ENCODE measurements around the gene VPS72. TPM values are rescaled to one million over a fixed set of nuclear protein-coding genes. Genes with fewer than 3 reads are reported as not detected.
"Not testable (repeated sequence)": the region's sequence is repeated elsewhere in the genome, so short reads cannot be mapped to it uniquely, and the experiment has no call there.

Gene VPS72
- total RNA-seq, 1 donor from 2014 or later: 110 TPM

DNA sequence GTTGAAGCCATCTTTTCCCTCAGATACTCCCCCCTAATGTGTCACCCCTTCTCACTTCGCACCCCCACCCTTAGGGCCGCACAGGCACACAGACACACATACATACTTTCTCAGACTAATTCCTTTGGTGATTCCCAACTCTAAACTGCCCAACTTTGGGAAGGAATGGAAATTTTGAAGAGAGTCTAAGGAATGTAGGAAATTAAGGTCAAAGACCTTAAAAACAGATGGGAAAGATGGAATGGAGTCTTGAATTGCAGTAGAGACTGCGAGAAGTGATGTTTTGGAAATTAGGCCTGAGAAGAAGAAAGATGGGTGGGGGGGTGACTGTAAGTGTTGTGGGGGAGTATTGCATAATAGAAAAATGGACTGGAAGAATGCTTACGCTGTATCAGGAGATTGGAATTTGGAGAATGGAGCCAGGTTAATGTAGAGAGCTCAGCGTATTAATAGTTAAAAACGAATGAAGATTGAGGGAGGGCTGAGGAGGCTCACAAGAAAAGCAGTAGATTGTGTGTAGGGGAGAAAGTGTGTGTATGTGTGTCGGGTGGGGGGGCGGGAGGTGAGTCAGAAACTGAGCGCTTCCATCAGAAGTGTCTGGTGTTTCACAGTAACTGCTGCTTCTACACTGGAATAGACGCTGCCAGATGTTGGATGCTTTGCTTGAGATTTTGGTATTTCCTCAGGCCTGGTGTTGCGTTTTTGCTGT lies 10.0 kb upstream of the VPS72 start:
- TF ChIP-seq, protein P1, sequence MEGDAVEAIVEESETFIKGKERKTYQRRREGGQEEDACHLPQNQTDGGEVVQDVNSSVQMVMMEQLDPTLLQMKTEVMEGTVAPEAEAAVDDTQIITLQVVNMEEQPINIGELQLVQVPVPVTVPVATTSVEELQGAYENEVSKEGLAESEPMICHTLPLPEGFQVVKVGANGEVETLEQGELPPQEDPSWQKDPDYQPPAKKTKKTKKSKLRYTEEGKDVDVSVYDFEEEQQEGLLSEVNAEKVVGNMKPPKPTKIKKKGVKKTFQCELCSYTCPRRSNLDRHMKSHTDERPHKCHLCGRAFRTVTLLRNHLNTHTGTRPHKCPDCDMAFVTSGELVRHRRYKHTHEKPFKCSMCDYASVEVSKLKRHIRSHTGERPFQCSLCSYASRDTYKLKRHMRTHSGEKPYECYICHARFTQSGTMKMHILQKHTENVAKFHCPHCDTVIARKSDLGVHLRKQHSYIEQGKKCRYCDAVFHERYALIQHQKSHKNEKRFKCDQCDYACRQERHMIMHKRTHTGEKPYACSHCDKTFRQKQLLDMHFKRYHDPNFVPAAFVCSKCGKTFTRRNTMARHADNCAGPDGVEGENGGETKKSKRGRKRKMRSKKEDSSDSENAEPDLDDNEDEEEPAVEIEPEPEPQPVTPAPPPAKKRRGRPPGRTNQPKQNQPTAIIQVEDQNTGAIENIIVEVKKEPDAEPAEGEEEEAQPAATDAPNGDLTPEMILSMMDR (IDR thresholded peaks at IDR 0.05; ENCODE audit: unreplicated experiment): no peak
- Mint-ChIP-seq H3K4me3 (ENCODE audit: low read depth) (peak overlapping the region; percentile 97), H3K9me3 (ENCODE audit: low read depth) (no peaks in the 10 kb centered on the region), H3K36me3 (ENCODE audit: insufficient read depth) (peaks cover 2% of the 10 kb centered on the region), H3K27ac (peak overlapping the region; percentile 100), H3K27me3 (no peaks in the 10 kb centered on the region), H3K4me1 (ENCODE audit: low read depth) (peaks cover 33% of the 10 kb centered on the region)
- no peak for DNase-seq (ENCODE audit: low spot score, unreplicated experiment)

DNA sequence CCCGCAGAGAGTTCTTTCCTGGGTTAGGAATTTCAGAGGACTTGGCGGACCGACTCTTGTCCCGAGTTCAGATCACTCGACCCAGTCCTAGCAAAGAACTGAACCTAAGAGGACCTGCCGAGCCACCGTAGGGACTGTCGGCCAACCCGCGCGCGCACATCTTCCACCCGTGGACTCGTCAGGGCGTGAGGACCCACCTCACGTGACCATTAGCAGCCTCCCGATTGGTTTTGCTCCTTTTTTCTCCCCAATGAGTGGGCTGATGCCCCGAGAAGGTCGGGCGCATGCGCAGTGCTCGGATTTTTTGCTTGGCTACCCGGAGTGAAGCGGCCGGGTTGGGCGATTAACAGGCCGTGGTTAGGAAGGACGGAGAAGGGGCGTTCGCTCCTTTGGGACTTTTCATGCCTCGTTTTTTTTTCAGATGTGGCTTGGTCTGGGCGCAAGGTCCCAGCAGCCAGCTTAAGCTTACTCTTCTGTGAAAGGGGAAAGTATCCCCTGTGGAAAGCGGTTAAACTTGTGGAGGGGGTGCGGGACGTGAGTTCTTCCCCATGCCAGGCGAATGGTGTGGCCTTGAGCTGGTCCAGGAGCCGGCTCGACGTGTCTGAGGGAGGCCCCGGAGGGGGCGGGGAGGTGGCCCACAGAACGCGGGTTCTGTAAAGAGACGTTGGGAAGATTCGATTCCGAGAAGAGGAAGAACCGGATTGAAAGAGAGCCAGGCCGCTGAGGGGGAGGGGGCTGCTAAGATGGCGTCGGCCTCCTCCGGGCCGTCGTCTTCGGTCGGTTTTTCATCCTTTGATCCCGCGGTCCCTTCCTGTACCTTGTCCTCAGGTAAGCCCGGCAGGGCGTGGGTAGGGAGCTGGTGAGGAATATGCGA lies 8.5 kb upstream of the VPS72 start, which contains the start of gene PIP5K1A:
Gene PIP5K1A (plus strand): TSS at position 299 of the 874 bp plus-strand sequence. CDS start 445 bp downstream, at position 744.
- Mint-ChIP-seq H3K4me3 (ENCODE audit: low read depth) (peak within 1 kb of the TSS; percentile 97), H3K27ac (peak within 1 kb of the TSS; percentile 100)
- TF ChIP-seq, protein P1 (IDR thresholded peaks at IDR 0.05; ENCODE audit: unreplicated experiment): no peak

DNA sequence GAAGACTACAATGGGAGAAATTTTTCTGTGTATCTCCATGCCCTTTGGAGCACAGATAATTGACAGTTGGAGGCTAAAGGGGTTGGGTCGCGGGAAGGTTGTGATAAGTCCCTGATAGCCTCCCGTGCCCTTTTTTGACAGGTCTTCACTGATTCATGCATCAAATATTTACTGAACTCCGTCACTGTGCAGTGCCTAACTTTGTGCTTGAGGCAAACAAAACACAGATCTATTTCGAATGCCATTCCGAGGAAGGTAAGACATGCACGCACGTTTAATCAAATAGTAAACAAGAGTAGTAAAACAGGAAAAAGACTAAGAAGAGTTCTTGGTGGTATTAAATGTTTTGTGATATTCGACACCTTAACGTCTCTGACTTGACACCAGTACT lies 7.9 kb upstream of the VPS72 start:
- H3K4me3 Mint-ChIP-seq (ENCODE audit: low read depth): peak overlapping the region; percentile 97
- no peak for DNase-seq (ENCODE audit: low spot score, unreplicated experiment)
- TF ChIP-seq, protein P1 (IDR thresholded peaks at IDR 0.05; ENCODE audit: unreplicated experiment): no peak
- H3K27ac Mint-ChIP-seq: peak overlapping the region; percentile 100
- no peaks in the 10 kb centered on the region for H3K36me3 Mint-ChIP-seq (ENCODE audit: insufficient read depth)
- peaks cover 31% of the 10 kb centered on the region for H3K4me1 Mint-ChIP-seq (ENCODE audit: low read depth)
- H3K27me3 Mint-ChIP-seq: peaks cover 3% of the 10 kb centered on the region
- H3K9me3 Mint-ChIP-seq (ENCODE audit: low read depth): no peaks in the 10 kb centered on the region

More for the DNA sequence above, 8.5 kb upstream of the VPS72 start, which contains the start of gene PIP5K1A:
- Mint-ChIP-seq H3K27me3 (peaks cover 3% of the 10 kb centered on the region), H3K9me3 (ENCODE audit: low read depth) (no peaks in the 10 kb centered on the region), H3K4me1 (ENCODE audit: low read depth) (peaks cover 31% of the 10 kb centered on the region), H3K36me3 (ENCODE audit: insufficient read depth) (no peaks in the 10 kb centered on the region)
- DNase-seq (ENCODE audit: low spot score, unreplicated experiment): peak; percentile 96

DNA sequence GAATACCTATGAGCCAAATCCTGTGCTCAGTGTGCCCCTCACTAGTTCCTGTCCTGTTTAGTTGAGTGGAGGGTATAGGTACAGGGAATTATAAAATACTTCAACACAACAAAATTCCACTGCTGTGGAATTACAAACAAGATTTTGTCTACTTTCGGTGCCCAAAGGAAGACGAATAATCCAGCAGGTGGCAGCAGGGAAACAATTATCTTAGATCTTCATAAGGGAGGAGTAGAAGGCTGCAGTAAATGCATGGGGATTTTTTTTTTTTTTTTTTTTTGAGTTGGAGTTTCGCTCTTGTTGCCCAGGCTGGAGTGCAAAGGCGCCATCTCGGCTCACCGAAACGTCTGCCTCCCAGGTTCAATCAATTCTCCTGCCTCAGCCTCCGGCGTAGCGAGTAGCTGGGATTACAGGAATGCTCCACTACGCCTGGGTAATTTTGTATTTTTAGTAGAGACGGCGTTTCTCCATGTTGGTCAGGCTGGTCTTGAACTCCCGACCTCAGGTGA lies 6.3 kb upstream of the VPS72 start:
- Mint-ChIP-seq H3K4me3 (ENCODE audit: low read depth) (no peak overlapping the region), H3K27me3 (peaks cover 3% of the 10 kb centered on the region), H3K36me3 (ENCODE audit: insufficient read depth) (no peaks in the 10 kb centered on the region), H3K4me1 (ENCODE audit: low read depth) (peaks cover 29% of the 10 kb centered on the region), H3K9me3 (ENCODE audit: low read depth) (no peaks in the 10 kb centered on the region), H3K27ac (peak overlapping the region; percentile 78)
- TF ChIP-seq, protein P1 (IDR thresholded peaks at IDR 0.05; ENCODE audit: unreplicated experiment): peak; percentile 48
- DNase-seq (ENCODE audit: low spot score, unreplicated experiment): no peak

DNA sequence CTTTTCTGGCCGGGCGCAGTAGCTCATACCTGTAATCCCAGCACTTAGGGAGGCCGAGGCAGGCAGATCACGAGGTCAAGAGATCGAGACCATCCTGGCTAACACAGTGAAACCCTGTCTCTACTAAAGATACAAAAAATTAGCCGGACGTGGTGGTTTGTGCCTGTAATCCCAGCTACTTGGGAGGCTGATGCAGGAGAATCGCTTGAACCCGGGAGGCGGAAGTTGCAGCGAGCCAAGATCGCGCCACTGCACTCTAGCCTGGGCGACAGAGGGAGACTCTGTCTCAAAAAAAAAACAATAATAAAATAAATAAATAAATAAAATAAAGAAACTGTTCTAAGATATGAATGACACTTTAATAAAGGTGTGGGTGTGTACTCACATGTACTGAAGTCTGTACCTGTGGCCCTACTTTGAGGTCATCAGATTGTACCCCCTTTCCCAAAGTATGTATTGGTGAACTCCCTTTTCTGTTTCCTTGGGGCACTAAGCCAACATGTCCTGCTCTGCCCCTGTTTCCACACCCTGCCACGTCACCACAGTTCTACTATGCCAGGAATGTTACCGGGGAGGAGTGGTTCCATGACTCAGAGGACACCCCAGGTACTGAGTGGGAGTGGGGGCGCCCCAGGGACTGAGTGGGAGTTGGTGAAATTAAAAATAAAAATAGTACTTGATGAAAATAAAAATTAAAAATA lies 5.0 kb upstream of the VPS72 start:
- not testable (repeated sequence) for H3K36me3 Mint-ChIP-seq (ENCODE audit: insufficient read depth); DNase-seq (ENCODE audit: low spot score, unreplicated experiment); H3K9me3 Mint-ChIP-seq (ENCODE audit: low read depth); H3K4me3 Mint-ChIP-seq (ENCODE audit: low read depth); H3K27me3 Mint-ChIP-seq; H3K27ac Mint-ChIP-seq
- peaks cover 24% of the 10 kb centered on the region for H3K4me1 Mint-ChIP-seq (ENCODE audit: low read depth)
